Gastroesophageal sphincter (tissue), 3 donors: Measurements from ENCODE around the gene SGPL1.

Source experiments
- CTCF ChIP-seq, 4 experiments: fragments of 200-600 bp in 2 of 4; fragments of 450-650 bp in 2 of 4; sonication (generic) in 1 of 4; IDR thresholded peaks; one replicate each; pipeline ENCODE4 v1.5.1; 2017 to 2019; ENCODE audit warnings: antibody characterized with exemption in 4 of 4, mild to moderate bottlenecking in 2 of 4, moderate library complexity in 2 of 4
- POLR2AphosphoS5 ChIP-seq: sonication (generic); formaldehyde crosslinking; IDR thresholded peaks from one replicate; pipeline ENCODE4 v1.6.1; 2017; ENCODE audit warnings: antibody characterized with exemption

- no peak for TF ChIP-seq POLR2AphosphoS5
- no peak for TF ChIP-seq CTCF (IDR thresholded peaks at IDR 0.05)
Observed at GRCh38 chr10:70806841-70807240, 8.9 kb upstream of the SGPL1 start.
